HepG2 (cell line): Measurements from ENCODE around the gene TMEM31. TPM values are rescaled to one million over a fixed set of nuclear protein-coding genes. Genes with fewer than 3 reads are reported as not detected.
A peak's percentile ranks its signal among the peaks of the same experiment; 100 is the strongest.

Experiments
- ARID3A ChIP-seq: IDR thresholded peaks from 2 replicates; pipeline ENCODE4 v1.6.1; 2012; ENCODE audit warnings: low read depth, low read length, improper control_type of control experiment
- ATAD3A ChIP-seq: sonication (generic); formaldehyde crosslinking; IDR thresholded peaks from 2 replicates; pipeline ENCODE4 v1.4.0; 2020; ENCODE audit warnings: missing genetic modification reagents
- BORCS8-MEF2B ChIP-seq: sonication (generic); formaldehyde crosslinking; IDR thresholded peaks from 2 replicates; pipeline ENCODE4 v1.8.0; 2022; ENCODE audit warnings: mild to moderate bottlenecking, missing genetic modification reagents
- ELF3 ChIP-seq: IDR thresholded peaks from 2 replicates; pipeline ENCODE4 v1.6.1; 2016; ENCODE audit warnings: missing genetic modification reagents, missing compliant biosample characterization
- ETV6 ChIP-seq: sonication (generic); formaldehyde crosslinking; conservative IDR thresholded peaks from 2 replicates; pipeline ENCODE4 v1.4.0; 2020; ENCODE audit warnings: missing genetic modification reagents
- KDM2A ChIP-seq: sonication (generic); formaldehyde crosslinking; IDR thresholded peaks from 2 replicates; pipeline ENCODE4 v1.4.0; 2020; ENCODE audit warnings: low read depth, missing genetic modification reagents, borderline replicate concordance
- KDM4B ChIP-seq: sonication (generic); formaldehyde crosslinking; IDR thresholded peaks from 2 replicates; pipeline ENCODE4 v1.4.0; 2020; ENCODE audit warnings: missing genetic modification reagents
- RERE ChIP-seq: IDR thresholded peaks from 2 replicates; pipeline ENCODE4 v1.6.1; 2016; ENCODE audit warnings: low read depth, missing genetic modification reagents, missing compliant biosample characterization
- SATB2 ChIP-seq: sonication (generic); formaldehyde crosslinking; IDR thresholded peaks from 2 replicates; pipeline ENCODE4 v1.5.0; 2020; ENCODE audit warnings: missing genetic modification reagents
- ZNF235 ChIP-seq: sonication (generic); formaldehyde crosslinking; IDR thresholded peaks from 2 replicates; pipeline ENCODE4 v1.8.1; 2023; ENCODE audit warnings: mild to moderate bottlenecking, missing genetic modification reagents, borderline replicate concordance
- ZNF251 ChIP-seq: sonication (generic); formaldehyde crosslinking; IDR thresholded peaks from 2 replicates; pipeline ENCODE4 v1.9.0; 2021; ENCODE audit warnings: mild to moderate bottlenecking, missing genetic modification reagents
- ZNF550 ChIP-seq: sonication (generic); formaldehyde crosslinking; IDR thresholded peaks from 2 replicates; pipeline ENCODE4 v1.4.0; 2020; ENCODE audit warnings: mild to moderate bottlenecking, missing genetic modification reagents, borderline replicate concordance
- ZNF614 ChIP-seq: IDR thresholded peaks from 2 replicates; pipeline ENCODE4 v1.6.1; 2018; ENCODE audit warnings: missing biosample characterization, missing genetic modification reagents, inconsistent platforms, borderline replicate concordance
- ZNF780A ChIP-seq: sonication (generic); formaldehyde crosslinking; IDR thresholded peaks from 2 replicates; pipeline ENCODE4 v1.8.0; 2022; ENCODE audit warnings: mild to moderate bottlenecking, missing genetic modification reagents, moderate library complexity
- ZSCAN12 ChIP-seq: sonication (generic); formaldehyde crosslinking; IDR thresholded peaks from 2 replicates; pipeline ENCODE4 v1.9.0; 2021; ENCODE audit warnings: mild to moderate bottlenecking, missing genetic modification reagents
- polyA plus RNA-seq, 8 experiments: library from polyadenylated mRNA; depleted of rRNA in 3 of 8; stranded (reverse) in 7 of 8; unstranded in 1 of 8; fragments of >200 nt; fragmentation: Illumina TruSeq in 4 of 8; extraction: Trizol in 4 of 8; gene quantifications; 2 replicates each; pipeline versions ENCODE4 v1.2.1 to v1.2.3, GENCODE V29; 2011 to 2016; ENCODE audit warnings: low read depth in 4 of 8, missing spikeins in 1 of 8, mixed read lengths in 1 of 8; ENCODE audit not compliant: insufficient read depth in 1 of 8
- total RNA-seq, 5 experiments: library from RNA; depleted of rRNA; stranded (reverse); fragments of >200 nt; fragmentation: Illumina TruSeq; extraction: Trizol; gene quantifications; 2 replicates each; pipeline ENCODE4 v1.2.3, GENCODE V29; 2016; ENCODE audit warnings: low read depth in 1 of 5
- TF ChIP-seq, protein P1 (sequence below): IDR thresholded peaks from 2 replicates; pipeline ENCODE4 v1.6.1; 2016; ENCODE audit warnings: missing biosample characterization, missing genetic modification reagents, low read depth
- TF ChIP-seq, protein P2 (sequence below): sonication (generic); formaldehyde crosslinking; IDR thresholded peaks from 2 replicates; pipeline ENCODE4 v1.4.0; 2020; ENCODE audit warnings: mild to moderate bottlenecking, low read depth, missing genetic modification reagents
- TF ChIP-seq, protein P3 (sequence below): sonication (generic); formaldehyde crosslinking; IDR thresholded peaks from 2 replicates; pipeline ENCODE4 v1.4.0; 2020; ENCODE audit warnings: low read depth, mild to moderate bottlenecking, missing genetic modification reagents

Gene TMEM31
- total and polyA plus RNA-seq, 2 of the 13 experiments (the other 11 are each of a cell fraction or from before 2014, with no cell fraction given): 0.16 TPM; not detected in 1

- TF ChIP-seq ARID3A (no peak), KDM2A (CRISPR knock-in tag) (peak; percentile 19; the same call in 1 of the 2 replicates), ZNF550 (CRISPR knock-in tag) (no peak), ZNF780A (CRISPR knock-in tag) (no peak), KDM4B (CRISPR knock-in tag) (no peak), ATAD3A (CRISPR knock-in tag) (no peak), BORCS8-MEF2B (CRISPR knock-in tag) (no peak), ELF3 (peak; percentile 65; the same call in 1 of the 2 replicates), SATB2 (CRISPR knock-in tag) (no peak), ZNF251 (CRISPR knock-in tag) (no peak), ETV6 (CRISPR knock-in tag) (peak; percentile 65), ZNF235 (no peak), RERE (CRISPR knock-in tag) (no peak), ZNF614 (CRISPR knock-in tag) (no peak), ZSCAN12 (no peak)
- TF ChIP-seq, protein P1, sequence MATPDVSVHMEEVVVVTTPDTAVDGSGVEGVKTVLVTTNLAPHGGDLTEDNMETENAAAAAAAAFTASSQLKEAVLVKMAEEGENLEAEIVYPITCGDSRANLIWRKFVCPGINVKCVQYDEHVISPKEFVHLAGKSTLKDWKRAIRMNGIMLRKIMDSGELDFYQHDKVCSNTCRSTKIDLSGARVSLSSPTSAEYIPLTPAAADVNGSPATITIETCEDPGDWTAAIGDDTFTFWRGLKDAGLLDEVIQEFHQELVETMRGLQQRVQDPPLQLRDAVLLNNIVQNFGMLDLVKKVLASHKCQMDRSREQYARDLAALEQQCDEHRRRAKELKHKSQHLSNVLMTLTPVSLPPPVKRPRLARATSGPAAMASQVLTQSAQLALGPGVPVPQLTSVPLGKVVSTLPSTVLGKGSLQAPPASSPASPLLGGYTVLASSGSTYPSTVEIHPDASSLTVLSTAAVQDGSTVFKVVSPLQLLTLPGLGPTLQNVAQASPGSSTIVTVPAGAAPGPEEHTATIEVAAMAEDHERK (CRISPR knock-in tag): no peak
- TF ChIP-seq, protein P2, sequence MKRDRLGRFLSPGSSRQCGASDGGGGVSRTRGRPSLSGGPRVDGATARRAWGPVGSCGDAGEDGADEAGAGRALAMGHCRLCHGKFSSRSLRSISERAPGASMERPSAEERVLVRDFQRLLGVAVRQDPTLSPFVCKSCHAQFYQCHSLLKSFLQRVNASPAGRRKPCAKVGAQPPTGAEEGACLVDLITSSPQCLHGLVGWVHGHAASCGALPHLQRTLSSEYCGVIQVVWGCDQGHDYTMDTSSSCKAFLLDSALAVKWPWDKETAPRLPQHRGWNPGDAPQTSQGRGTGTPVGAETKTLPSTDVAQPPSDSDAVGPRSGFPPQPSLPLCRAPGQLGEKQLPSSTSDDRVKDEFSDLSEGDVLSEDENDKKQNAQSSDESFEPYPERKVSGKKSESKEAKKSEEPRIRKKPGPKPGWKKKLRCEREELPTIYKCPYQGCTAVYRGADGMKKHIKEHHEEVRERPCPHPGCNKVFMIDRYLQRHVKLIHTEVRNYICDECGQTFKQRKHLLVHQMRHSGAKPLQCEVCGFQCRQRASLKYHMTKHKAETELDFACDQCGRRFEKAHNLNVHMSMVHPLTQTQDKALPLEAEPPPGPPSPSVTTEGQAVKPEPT (CRISPR knock-in tag): no peak
- TF ChIP-seq, protein P3, sequence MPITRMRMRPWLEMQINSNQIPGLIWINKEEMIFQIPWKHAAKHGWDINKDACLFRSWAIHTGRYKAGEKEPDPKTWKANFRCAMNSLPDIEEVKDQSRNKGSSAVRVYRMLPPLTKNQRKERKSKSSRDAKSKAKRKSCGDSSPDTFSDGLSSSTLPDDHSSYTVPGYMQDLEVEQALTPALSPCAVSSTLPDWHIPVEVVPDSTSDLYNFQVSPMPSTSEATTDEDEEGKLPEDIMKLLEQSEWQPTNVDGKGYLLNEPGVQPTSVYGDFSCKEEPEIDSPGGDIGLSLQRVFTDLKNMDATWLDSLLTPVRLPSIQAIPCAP (CRISPR knock-in tag): no peak
Measured at GRCh38 chrX:103687073-103687695, 23.5 kb upstream of the TMEM31 start (continued).
